Lower leg skin (tissue), 3 donors: ENCODE measurements around the gene TYMP.
A peak's percentile ranks its signal among the peaks of the same experiment; 100 is the strongest.

Source experiments
- CTCF ChIP-seq, 3 donors: fragments of 450-650 bp; IDR thresholded peaks; one replicate each; pipeline ENCODE4 v1.5.1; 2016; ENCODE audit warnings: antibody characterized with exemption in 3 of 3, mild to moderate bottlenecking in 3 of 3, moderate library complexity in 2 of 3
- POLR2A ChIP-seq, 2 donors: fragments of 450-650 bp; IDR thresholded peaks; one replicate each; pipeline ENCODE4 v1.6.1; 2016 to 2017; ENCODE audit warnings: antibody characterized with exemption in 2 of 2, mild to moderate bottlenecking in 1 of 2, moderate library complexity in 1 of 2

- TF ChIP-seq CTCF (IDR thresholded peaks at IDR 0.05) (peak in 1 of 3 donors; percentile 49), POLR2A (IDR thresholded peaks at IDR 0.05) (no peak)
These were observed 33.0 kb upstream of the TYMP start, which contains the start of gene SYCE3 for GRCh38 chr22:50562523-50563412.
